Occipital lobe (tissue), 2 donors: Measurements from ENCODE around the gene RPS8. TPM values are rescaled to one million over a fixed set of nuclear protein-coding genes. Genes with fewer than 3 reads are reported as not detected.
"Not testable (repeated sequence)": the region's sequence is repeated elsewhere in the genome, so short reads cannot be mapped to it uniquely, and the experiment has no call there.

ENCODE experiments used
- DNase-seq: peaks from one replicate; lab custom pipeline; 2025; lab: John Stamatoyannopoulos, UW
- total RNA-seq: library from RNA; depleted of rRNA; stranded (reverse); fragments of >200 nt; gene quantifications from one replicate; pipeline ENCODE4 v1.2.3, GENCODE V29; 2014

Gene RPS8
- total RNA-seq, 1 donor from 2014 or later = 1,634 TPM

DNA sequence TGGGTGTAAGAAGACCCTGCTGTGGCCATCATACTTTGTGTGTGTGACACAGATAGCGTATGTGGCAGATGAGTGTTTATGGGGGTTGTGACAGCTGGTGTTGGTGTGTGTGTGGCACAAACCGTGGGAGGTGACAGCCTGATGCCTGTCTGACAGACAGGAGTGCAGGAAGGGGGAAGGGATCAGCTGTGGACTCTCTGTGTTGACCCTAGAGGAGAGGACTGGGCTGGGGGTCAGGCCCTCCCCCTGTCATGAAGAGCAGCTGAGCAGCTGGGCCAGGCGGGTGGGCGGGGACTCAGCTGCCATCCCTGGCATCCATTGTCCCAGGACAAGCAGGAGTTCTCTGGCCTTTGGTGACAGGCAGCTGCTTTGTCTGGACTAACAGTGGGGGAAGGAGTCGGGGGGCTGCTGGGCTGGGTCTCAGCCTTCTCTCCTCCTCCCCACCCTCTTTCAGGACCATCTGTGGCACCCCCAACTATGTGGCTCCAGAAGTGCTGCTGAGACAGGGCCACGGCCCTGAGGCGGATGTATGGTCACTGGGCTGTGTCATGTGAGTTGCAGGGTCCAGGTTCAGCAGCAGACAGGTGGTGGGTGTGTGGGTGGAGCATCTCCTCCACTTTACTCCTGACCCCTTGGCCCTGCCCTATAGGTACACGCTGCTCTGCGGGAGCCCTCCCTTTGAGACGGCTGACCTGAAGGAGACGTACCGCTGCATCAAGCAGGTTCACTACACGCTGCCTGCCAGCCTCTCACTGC lies 27.1 kb downstream of the RPS8 start:
- peak; percentile 29 for DNase-seq

GRCh38 chr1:44803062-44803311 lies 27.6 kb downstream of the RPS8 start:
- no peak for DNase-seq

- no peak for DNase-seq
Observed at GRCh38 chr1:44803312-44804095, 28.2 kb downstream of the RPS8 start.

DNA sequence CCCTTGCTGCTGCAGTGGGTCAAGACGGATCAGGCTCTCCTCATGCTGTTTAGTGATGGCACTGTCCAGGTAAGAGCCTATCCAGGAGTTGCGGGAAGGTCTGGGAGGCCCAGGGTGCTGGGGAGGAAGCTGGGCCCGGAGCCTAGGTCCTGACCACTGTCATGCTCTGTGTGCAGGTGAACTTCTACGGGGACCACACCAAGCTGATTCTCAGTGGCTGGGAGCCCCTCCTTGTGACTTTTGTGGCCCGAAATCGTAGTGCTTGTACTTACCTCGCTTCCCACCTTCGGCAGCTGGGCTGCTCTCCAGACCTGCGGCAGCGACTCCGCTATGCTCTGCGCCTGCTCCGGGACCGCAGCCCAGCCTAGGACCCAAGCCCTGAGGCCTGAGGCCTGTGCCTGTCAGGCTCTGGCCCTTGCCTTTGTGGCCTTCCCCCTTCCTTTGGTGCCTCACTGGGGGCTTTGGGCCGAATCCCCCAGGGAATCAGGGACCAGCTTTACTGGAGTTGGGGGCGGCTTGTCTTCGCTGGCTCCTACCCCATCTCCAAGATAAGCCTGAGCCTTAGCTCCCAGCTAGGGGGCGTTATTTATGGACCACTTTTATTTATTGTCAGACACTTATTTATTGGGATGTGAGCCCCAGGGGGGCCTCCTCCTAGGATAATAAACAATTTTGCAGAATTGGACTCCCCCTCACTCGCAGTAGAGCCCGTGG lies 30.1 kb downstream of the RPS8 start:
- DNase-seq = no peak

DNA sequence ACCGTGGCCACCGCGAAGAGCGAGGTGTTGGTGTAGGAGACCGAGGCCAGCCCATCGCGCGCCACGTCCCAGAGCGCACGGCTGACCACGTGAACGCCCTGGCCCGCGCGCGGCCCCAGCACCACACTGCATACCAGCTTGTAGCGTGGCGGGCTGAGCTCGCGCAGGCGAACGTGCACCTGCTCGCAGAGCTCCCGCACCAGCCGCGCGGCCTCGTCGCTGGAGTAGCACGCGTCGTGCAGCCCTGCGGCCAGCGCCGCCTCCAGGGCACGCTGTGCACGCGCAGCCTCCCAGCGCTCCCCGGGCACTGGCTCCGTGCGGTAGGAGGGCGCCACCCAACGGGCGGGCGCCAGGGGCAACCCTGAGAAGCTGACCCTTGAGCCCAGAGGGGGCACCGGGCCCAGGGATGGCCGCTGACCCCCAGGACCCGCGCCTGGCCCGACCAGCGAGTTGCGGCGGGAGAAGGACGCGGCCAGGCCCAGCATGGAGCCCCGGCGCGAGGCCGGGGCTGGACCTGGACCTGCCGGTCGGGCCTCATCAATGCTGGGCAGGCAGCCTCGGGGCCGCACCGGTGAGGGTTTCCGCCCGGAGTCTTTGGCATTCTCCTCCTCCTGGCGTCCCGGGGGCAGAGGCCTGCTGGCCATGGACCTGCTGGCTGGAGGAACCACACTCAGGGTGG lies 30.8 kb downstream of the RPS8 start:
- no peak for DNase-seq

GRCh38 chr1:44806704-44807363 lies 31.5 kb downstream of the RPS8 start, which contains the start of gene DYNLT4:
TSS of gene DYNLT4 (minus strand) at chr1:44807351. CDS start at chr1:44806668, 683 bp downstream.
- DNase-seq = no peak

DNA sequence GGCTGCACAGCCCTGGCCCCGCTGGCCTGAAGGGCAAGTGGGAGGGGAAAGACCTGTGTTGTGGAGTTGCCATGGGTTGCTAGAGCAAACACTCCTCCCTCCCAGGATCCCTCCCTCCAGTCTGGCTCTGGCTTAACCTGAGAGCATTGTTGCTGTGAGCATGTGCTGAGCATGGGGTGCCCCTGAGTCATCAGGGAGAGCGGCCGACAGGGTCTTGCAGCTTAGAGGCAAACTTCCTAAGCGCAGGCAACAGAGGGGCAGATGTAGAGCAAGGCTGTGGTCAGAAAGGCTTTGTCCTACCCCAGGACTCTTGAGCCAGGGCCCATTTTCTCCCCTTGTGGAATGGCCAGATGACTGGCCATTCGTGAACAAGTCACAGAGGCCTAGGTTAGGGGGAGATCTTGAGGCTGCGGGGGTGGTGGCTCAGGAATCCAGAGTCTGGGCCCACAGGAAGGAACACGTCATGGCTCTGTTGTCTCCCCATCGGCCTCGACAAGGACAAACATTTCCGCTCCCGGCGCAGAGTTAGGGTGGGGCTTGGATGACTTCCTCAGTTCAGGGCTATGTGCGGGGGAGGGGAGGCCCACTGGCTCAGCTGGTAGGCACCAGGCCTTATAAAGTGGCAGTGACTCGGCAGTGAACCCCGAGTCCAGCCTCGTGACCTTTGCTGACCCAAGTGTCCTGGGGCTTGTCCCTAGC lies 32.2 kb downstream of the RPS8 start:
- DNase-seq = peak; percentile 47

- DNase-seq = peak; percentile 74
Observed at GRCh38 chr1:44808063-44808937, 33.0 kb downstream of the RPS8 start, which contains the start of gene BTBD19. TSS of gene BTBD19 (plus strand) at chr1:44808523. CDS start at chr1:44808821, 298 bp downstream.

GRCh38 chr1:44808938-44809917 lies 33.9 kb downstream of the RPS8 start:
- DNase-seq = no peak

GRCh38 chr1:44810101-44810761 lies 34.9 kb downstream of the RPS8 start:
- no peak for DNase-seq

GRCh38 chr1:44810762-44811105 lies 35.4 kb downstream of the RPS8 start:
- not testable (repeated sequence) for DNase-seq

DNA sequence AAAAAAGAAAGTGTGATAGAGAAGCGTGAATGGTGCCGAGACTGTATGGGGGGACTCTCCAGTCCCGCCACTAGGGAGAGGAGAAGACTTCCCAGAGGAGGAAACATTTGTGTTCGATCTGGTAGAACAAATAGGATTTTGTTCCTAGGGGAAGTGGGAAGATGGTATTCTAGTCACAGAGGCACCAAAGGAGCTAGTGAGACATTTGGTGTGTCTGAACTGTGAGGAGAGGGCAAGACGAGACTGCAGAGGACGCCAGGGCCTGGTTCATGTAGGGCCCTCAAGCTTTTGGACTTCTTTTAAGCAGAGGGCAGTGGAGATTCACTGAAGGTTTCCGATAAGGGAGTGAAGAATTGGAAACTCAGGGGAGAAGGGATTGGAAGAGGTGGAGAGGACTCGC lies 35.9 kb downstream of the RPS8 start:
- DNase-seq = no peak

DNA sequence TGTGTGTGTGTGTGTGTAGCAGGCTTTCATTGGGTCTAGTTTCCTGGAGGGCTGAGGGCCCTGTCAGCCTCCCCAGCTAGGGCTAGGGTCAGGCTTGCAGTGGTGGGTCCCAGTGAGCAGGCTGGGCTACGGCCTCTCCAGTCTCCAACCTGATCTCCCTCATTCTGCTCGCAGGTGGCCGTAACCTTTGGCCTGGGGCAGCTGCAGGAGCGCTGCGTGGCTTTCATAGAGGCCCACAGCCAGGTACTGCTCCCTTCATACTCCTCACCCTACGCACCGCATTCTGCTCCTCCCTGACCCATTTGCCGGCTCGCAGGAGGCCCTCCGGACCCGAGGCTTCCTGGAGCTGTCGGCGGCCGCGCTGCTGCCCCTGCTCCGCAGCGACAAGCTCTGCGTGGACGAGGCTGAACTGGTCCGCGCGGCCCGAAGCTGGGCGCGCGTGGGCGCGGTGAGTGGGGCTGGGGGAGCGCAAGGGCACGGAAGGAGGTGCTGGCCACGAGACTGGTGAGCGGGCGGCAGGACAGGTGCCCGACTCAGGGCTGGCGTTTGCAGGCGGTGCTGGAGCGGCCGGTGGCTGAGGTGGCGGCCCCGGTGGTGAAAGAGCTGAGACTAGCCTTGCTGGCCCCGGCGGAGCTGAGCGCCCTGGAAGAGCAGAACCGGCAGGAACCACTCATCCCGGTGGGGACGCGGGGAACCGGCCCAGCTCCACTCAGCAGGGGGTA lies 37.6 kb downstream of the RPS8 start:
- DNase-seq = no peak

DNA sequence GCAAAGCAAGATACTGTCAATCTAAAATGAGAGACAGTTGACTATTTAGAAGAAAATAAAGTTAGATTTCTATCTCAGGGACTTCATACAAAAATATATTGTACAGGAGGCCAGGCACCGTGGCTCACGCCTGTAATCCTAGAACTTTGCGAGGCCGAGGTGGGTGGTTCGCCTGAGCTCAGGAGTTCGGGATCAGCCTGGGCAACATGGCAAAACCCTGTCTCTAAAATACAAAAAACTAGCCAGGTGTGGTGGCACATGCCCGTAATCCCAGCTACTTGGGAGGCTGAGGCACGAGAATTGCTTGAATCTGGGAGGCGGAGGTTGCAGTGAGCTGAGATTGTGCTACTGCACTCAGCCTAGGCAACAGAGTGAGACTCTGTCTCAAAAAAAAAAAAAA lies 40.6 kb downstream of the RPS8 start:
- not testable (repeated sequence) for DNase-seq

GRCh38 chr1:44817307-44817706 lies 42.0 kb downstream of the RPS8 start:
- DNase-seq = no peak

DNA sequence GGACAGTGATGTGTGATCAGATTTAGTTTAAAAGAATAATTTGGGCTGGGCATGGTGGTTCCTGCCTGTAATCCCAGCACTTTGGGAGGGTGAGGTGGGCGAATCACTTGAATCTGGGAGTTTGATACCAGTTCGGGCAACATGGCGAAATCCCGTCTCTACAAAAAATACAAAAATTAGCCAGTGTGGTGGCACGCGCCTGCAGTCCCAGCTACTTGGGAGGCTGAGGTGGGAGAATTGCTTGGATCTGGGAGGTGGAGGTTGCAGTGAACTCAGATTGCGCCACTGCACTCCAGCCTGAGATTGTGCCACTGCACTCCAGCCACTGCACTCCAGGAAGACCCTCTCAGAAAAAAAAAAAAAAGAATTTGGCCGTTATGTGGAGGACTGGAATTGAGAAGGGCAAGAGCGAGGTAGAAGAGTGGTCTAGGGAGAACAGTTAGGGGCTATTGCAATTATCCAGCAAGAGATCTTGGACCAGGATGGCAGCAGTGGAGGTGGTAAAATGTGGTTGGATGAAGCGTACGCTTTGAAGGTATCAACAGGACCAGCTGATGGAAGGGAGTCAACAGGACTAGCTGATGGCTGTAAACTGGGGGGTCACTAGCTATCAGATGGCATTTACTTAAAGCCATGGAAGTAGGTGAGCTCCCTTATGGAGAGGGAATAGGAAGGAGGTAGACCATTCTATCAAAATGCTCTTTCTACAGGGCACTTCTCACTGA lies 42.6 kb downstream of the RPS8 start:
- DNase-seq = no peak
